Neural progenitor cell (in vitro differentiated cells): ENCODE results near the gene SLC6A7. TPM values are rescaled to one million over a fixed set of nuclear protein-coding genes. Genes with fewer than 3 reads are reported as not detected.

Experiments used
- DNase-seq: peaks from one replicate; pipeline ENCODE4 v3.0.0-alpha.2; 2016; ENCODE audit warnings: low spot score
- H2AFZ ChIP-seq: fragments of 200-600 bp; sonication (generic); replicated peaks from 2 replicates; pipeline ENCODE4 v1.6.1; 2016; ENCODE audit warnings: antibody characterized with exemption
- H3F3A ChIP-seq: fragments of 200-600 bp; sonication (generic); 2 replicates; pipeline ENCODE4 v1.6.1; 2016; ENCODE audit warnings: antibody characterized with exemption, low read depth
- H3K27ac ChIP-seq: fragments of 200-600 bp; sonication (generic); 2 replicates; pipeline ENCODE4 v1.5.1; 2016; ENCODE audit warnings: mild to moderate bottlenecking
- H3K27me3 ChIP-seq: fragments of 200-600 bp; sonication (generic); 2 replicates; pipeline ENCODE4 v1.6.1; 2016; ENCODE audit warnings: mild to moderate bottlenecking, moderate library complexity
- H3K36me3 ChIP-seq: fragments of 200-600 bp; sonication (generic); 2 replicates; pipeline ENCODE4 v1.5.1; 2016
- H3K4me1 ChIP-seq: fragments of 200-600 bp; sonication (generic); 2 replicates; pipeline ENCODE4 v1.6.1; 2016; ENCODE audit warnings: mixed run types
- H3K4me2 ChIP-seq: fragments of 200-600 bp; sonication (generic); 2 replicates; pipeline ENCODE4 v1.6.1; 2016
- H3K4me3 ChIP-seq: fragments of 200-600 bp; sonication (generic); 2 replicates; pipeline ENCODE4 v1.5.1; 2016
- H3K79me2 ChIP-seq: fragments of 200-600 bp; sonication (generic); 2 replicates; pipeline ENCODE4 v1.6.1; 2016; ENCODE audit warnings: low read depth
- H3K9ac ChIP-seq: fragments of 200-600 bp; sonication (generic); 2 replicates; pipeline ENCODE4 v1.6.1; 2016
- H3K9me3 ChIP-seq: fragments of 200-600 bp; sonication (generic); 2 replicates; pipeline ENCODE4 v1.5.1; 2016; ENCODE audit warnings: low read depth
- H4K20me1 ChIP-seq: fragments of 200-600 bp; sonication (generic); 2 replicates; pipeline ENCODE4 v1.6.1; 2016; ENCODE audit warnings: low read depth
- H3K27ac Mint-ChIP-seq: 3 replicates; pipeline ENCODE4 v1.8.0; 2021; ENCODE audit warnings: mixed read lengths
- H3K27me3 Mint-ChIP-seq: 2 replicates; pipeline ENCODE4 v1.8.0; 2022; ENCODE audit warnings: low read depth, mild to moderate bottlenecking, inconsistent platforms, moderate library complexity, mixed read lengths; ENCODE audit not compliant: insufficient read depth
- H3K36me3 Mint-ChIP-seq: 3 replicates; pipeline ENCODE4 v1.8.0; 2021; ENCODE audit warnings: mixed read lengths
- H3K4me1 Mint-ChIP-seq: 3 replicates; pipeline ENCODE4 v1.8.0; 2021; ENCODE audit warnings: mixed read lengths
- H3K4me3 Mint-ChIP-seq: 3 replicates; pipeline ENCODE4 v1.8.0; 2021; ENCODE audit warnings: mild to moderate bottlenecking, moderate library complexity, mixed read lengths
- H3K9me3 Mint-ChIP-seq: 3 replicates; pipeline ENCODE4 v1.8.0; 2020; ENCODE audit warnings: mixed read lengths
- EZH2 ChIP-seq: fragments of 200-600 bp; sonication (generic); IDR thresholded peaks from 2 replicates; pipeline ENCODE4 v1.6.1; 2017; ENCODE audit warnings: antibody characterized with exemption, mild to moderate bottlenecking, moderate library complexity
- EZH2phosphoT487 ChIP-seq: fragments of 200-600 bp; sonication (generic); IDR thresholded peaks from 2 replicates; pipeline ENCODE4 v1.6.1; 2017; ENCODE audit warnings: antibody characterized with exemption
- total RNA-seq: library from RNA; depleted of rRNA; stranded (reverse); fragments of >200 nt; gene quantifications from 2 replicates; pipeline ENCODE4 v1.2.3, GENCODE V29; 2015; ENCODE audit warnings: low replicate concordance
- TF ChIP-seq, protein P1 (sequence below): fragments of 200-600 bp; sonication (generic); IDR thresholded peaks from 2 replicates; pipeline ENCODE4 v1.5.1; 2017; ENCODE audit warnings: antibody characterized with exemption, mild to moderate bottlenecking

SLC6A7 gene
- total RNA-seq, 1 donor from 2014 or later: not detected

DNA sequence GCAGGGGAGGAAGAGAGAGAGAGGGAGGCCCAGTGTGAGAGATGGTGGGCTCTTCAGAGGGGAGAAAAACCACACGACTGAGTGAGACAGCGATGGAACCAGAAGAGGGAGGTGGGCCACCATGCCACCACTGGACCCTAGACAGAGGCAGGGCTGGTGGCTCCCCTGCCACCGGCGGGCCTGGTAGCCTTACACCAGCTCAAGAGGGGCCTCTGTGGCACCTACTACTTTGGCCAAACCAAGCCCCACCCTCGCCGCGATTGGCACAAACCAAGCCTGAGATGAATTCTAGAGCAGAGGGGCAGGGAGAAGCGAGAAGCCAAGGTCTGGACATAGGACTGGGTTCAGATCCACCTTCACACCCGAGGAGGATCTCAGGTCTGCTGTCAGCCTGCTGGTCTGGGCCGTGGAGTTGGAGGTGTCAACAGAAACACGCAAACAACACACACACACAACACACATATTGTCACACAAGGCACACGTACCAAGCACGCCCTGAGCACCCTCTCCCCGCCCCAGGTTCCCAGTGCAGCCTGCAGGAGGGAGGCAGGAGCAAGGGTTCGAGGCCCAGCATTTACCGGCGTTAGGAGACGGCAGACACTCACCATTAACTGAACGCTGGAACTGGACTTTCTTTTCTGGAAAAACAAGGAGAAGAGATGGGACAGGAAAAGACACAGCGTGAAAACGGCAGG lies 49.4 kb downstream of the SLC6A7 start:
- Histone ChIP-seq H3K79me2 (no peaks in the 10 kb centered on the region), H2AFZ (no peak overlapping the region), H3K4me3 (no peak overlapping the region), H3K27me3 (no peaks in the 10 kb centered on the region), H3K36me3 (no peaks in the 10 kb centered on the region), H4K20me1 (no peaks in the 10 kb centered on the region), H3K9ac (no peak overlapping the region), H3K9me3 (no peaks in the 10 kb centered on the region), H3K4me2 (no peak overlapping the region), H3F3A (peaks cover 4% of the 10 kb centered on the region), H3K4me1 (peaks cover 27% of the 10 kb centered on the region), H3K27ac (no peak overlapping the region)
- Mint-ChIP-seq H3K36me3 (no peaks in the 10 kb centered on the region), H3K4me1 (peaks cover 38% of the 10 kb centered on the region), H3K4me3 (no peak overlapping the region), H3K9me3 (no peaks in the 10 kb centered on the region), H3K27ac (no peak overlapping the region), H3K27me3 (peaks cover 8% of the 10 kb centered on the region)
- no peak for DNase-seq
- TF ChIP-seq, protein P1, sequence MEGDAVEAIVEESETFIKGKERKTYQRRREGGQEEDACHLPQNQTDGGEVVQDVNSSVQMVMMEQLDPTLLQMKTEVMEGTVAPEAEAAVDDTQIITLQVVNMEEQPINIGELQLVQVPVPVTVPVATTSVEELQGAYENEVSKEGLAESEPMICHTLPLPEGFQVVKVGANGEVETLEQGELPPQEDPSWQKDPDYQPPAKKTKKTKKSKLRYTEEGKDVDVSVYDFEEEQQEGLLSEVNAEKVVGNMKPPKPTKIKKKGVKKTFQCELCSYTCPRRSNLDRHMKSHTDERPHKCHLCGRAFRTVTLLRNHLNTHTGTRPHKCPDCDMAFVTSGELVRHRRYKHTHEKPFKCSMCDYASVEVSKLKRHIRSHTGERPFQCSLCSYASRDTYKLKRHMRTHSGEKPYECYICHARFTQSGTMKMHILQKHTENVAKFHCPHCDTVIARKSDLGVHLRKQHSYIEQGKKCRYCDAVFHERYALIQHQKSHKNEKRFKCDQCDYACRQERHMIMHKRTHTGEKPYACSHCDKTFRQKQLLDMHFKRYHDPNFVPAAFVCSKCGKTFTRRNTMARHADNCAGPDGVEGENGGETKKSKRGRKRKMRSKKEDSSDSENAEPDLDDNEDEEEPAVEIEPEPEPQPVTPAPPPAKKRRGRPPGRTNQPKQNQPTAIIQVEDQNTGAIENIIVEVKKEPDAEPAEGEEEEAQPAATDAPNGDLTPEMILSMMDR: no peak
- TF ChIP-seq EZH2phosphoT487 (no peak), EZH2 (no peak)

DNA sequence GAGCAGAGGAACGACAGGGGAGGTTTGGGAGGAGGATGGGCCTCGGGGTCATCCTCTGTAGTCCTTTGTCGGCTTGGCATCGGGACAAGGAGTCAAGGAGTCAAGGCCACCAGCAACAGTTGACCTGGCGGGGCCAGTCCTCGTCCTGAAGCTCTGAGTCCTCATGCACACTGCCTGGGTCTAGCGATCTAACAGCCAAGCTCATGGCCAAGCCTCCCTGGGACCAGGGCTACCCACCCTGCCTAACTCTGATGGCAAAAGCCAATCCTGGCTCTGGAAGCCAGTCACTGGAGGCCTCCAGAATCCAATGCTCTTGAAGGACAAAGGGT lies 49.9 kb downstream of the SLC6A7 start:
- H3K9me3 Mint-ChIP-seq: no peaks in the 10 kb centered on the region
- Histone ChIP-seq H3K36me3 (no peaks in the 10 kb centered on the region), H3K4me1 (peaks cover 29% of the 10 kb centered on the region), H3F3A (peaks cover 4% of the 10 kb centered on the region), H2AFZ (no peak overlapping the region), H3K4me2 (no peak overlapping the region), H3K79me2 (no peaks in the 10 kb centered on the region), H3K9me3 (no peaks in the 10 kb centered on the region), H3K27me3 (no peaks in the 10 kb centered on the region), H3K4me3 (no peak overlapping the region), H3K9ac (no peak overlapping the region), H4K20me1 (no peaks in the 10 kb centered on the region), H3K27ac (no peak overlapping the region)
- no peaks in the 10 kb centered on the region for H3K36me3 Mint-ChIP-seq
- DNase-seq: no peak
- H3K27ac Mint-ChIP-seq: no peak overlapping the region
- no peak for TF ChIP-seq EZH2
- TF ChIP-seq, protein P1: no peak
- TF ChIP-seq EZH2phosphoT487: no peak
- peaks cover 39% of the 10 kb centered on the region for H3K4me1 Mint-ChIP-seq
- no peak overlapping the region for H3K4me3 Mint-ChIP-seq
- H3K27me3 Mint-ChIP-seq: peaks cover 8% of the 10 kb centered on the region

DNA sequence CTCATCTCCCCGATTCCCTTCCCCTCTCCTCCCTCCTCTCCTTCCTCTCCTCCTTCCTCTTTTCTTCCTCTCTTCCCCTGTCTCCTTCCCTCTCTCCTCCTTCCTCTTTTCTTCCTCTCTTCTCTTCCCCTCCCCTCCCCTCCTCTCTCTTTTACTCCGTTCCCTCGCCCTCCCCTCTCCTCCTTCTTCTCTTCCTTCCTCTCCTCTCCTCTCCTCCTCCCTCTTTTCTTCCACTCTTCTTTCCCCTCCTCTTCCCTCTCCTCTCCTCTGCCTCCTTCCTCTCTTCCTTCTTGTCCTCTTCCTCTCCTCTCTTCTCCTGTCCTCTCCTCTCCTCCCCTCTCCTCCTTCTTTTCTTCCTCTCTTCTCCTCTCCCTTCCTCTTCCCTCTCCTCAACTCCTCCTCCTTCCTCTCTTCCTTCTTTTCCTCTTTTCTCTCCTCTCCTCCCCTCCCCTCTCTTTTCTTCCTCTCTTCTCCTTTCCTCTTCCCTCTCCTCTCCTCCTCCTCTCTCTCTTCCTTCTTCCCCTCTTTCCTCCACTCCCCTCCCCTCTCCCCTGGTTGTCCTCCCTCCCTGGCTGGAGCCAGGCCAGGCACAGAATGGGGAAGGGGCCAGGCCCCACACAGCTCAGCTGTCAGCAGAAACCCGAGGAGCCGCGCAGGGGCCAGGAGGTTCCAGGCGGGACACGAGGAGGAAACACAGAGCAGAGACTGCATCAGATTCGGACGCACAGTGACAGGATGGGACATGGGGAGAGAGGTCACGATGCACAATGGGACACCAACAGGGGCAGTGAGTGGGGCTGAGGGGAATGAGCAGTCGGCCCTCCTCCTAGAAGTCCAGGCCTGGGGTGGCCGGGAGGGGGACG lies 51.7 kb downstream of the SLC6A7 start:
- no peak overlapping the region for H3K27ac ChIP-seq
- Mint-ChIP-seq H3K4me3 (no peak overlapping the region), H3K36me3 (no peaks in the 10 kb centered on the region), H3K27me3 (peaks cover 8% of the 10 kb centered on the region), H3K27ac (peak overlapping the region; percentile 94), H3K9me3 (no peaks in the 10 kb centered on the region), H3K4me1 (peaks cover 37% of the 10 kb centered on the region)
- peaks cover 37% of the 10 kb centered on the region for H3K4me1 ChIP-seq
- H3K79me2 ChIP-seq: no peaks in the 10 kb centered on the region
- peak overlapping the region; percentile 47 for H3K4me2 ChIP-seq
- H3F3A ChIP-seq: peaks cover 4% of the 10 kb centered on the region
- H3K9me3 ChIP-seq: no peaks in the 10 kb centered on the region
- no peak for TF ChIP-seq EZH2
- no peak for TF ChIP-seq EZH2phosphoT487
- TF ChIP-seq, protein P1: no peak
- no peak overlapping the region for H3K4me3 ChIP-seq
- no peak overlapping the region for H3K9ac ChIP-seq
- H4K20me1 ChIP-seq: no peaks in the 10 kb centered on the region
- no peak for DNase-seq
- H2AFZ ChIP-seq: peak overlapping the region; percentile 20
- H3K36me3 ChIP-seq: no peaks in the 10 kb centered on the region
- no peaks in the 10 kb centered on the region for H3K27me3 ChIP-seq
